ENCODE results near the gene IPO13.

DNA sequence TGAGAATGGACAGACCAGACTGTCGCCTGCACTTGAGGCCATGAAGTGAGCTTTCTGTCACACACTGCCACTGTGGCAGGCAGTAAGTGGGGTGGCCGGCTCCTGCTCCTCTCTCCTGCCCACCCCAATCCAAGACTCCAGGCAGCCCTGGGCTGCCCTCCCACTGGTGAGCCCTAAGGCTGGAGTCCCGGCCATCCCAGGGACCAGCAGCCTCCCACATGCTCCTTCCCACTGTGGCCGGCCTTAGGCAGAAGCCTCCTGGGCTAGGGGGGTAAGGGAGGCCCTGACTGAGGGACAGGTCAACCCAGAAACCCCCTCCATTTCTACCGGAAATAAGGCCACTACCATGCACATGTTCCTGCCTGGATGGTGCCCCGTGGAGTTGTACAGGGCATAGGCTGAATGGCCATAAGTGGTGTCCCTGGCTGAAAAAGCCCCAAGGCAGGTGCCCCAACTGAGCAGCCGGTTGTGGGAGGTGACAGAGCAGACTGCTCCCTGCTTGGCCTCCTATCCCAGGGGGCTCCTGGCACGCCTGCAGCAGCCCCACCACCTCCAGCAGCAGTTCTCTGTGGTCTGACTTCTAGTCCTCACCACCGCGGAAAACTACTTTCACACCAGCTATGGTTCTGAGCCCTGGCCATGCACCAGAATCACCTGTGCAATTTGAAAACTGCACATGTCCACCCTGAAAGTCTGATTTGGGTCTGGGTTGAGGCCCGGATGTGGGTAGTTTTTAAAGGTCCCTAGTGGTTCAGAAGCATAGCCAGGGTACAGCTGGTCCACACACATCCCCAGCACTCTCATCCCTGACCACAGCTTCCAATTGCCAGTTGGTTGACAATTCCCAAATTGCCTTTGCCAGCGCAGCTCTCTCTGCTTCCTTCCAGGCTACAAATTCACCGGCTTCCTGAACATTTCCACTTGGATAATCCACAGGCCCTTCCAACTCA is 14.8 kb upstream of the IPO13 start:
- TF ChIP-seq, protein P1, sequence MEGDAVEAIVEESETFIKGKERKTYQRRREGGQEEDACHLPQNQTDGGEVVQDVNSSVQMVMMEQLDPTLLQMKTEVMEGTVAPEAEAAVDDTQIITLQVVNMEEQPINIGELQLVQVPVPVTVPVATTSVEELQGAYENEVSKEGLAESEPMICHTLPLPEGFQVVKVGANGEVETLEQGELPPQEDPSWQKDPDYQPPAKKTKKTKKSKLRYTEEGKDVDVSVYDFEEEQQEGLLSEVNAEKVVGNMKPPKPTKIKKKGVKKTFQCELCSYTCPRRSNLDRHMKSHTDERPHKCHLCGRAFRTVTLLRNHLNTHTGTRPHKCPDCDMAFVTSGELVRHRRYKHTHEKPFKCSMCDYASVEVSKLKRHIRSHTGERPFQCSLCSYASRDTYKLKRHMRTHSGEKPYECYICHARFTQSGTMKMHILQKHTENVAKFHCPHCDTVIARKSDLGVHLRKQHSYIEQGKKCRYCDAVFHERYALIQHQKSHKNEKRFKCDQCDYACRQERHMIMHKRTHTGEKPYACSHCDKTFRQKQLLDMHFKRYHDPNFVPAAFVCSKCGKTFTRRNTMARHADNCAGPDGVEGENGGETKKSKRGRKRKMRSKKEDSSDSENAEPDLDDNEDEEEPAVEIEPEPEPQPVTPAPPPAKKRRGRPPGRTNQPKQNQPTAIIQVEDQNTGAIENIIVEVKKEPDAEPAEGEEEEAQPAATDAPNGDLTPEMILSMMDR (conservative IDR thresholded peaks at IDR 0.05; ENCODE audit: low read length): no peak
- TF ChIP-seq EZH2phosphoT487 (IDR thresholded peaks at IDR 0.05; ENCODE audit: borderline replicate concordance): no peak
